IPS-18a (cell line): ENCODE data around the gene IL1R1.
"Not testable (repeated sequence)": the region's sequence is repeated elsewhere in the genome, so short reads cannot be mapped to it uniquely, and the experiment has no call there.

Experiments
- H3K27ac ChIP-seq: one replicate; pipeline ENCODE4 v1.5.1; 2013; ENCODE audit warnings: low read length
- H3K27me3 ChIP-seq: one replicate; pipeline ENCODE4 v1.6.1; 2013; ENCODE audit warnings: mild to moderate bottlenecking, low read length; ENCODE audit not compliant: control insufficient read depth, insufficient read depth
- H3K36me3 ChIP-seq: one replicate; pipeline ENCODE4 v1.6.1; 2013; ENCODE audit warnings: low read depth, low read length; ENCODE audit not compliant: control insufficient read depth
- H3K4me1 ChIP-seq: one replicate; pipeline ENCODE4 v1.6.1; 2013; ENCODE audit warnings: low read depth, low read length; ENCODE audit not compliant: control insufficient read depth
- H3K4me3 ChIP-seq: one replicate; pipeline ENCODE4 v1.5.1; 2013; ENCODE audit warnings: low read length
- H3K9ac ChIP-seq: one replicate; pipeline ENCODE4 v1.6.1; 2013; ENCODE audit warnings: mild to moderate bottlenecking, low read length, moderate library complexity
- H3K9me3 ChIP-seq: one replicate; pipeline ENCODE4 v1.6.1; 2013; ENCODE audit warnings: low read depth, low read length; ENCODE audit not compliant: control insufficient read depth

The IL1R1 gene

DNA sequence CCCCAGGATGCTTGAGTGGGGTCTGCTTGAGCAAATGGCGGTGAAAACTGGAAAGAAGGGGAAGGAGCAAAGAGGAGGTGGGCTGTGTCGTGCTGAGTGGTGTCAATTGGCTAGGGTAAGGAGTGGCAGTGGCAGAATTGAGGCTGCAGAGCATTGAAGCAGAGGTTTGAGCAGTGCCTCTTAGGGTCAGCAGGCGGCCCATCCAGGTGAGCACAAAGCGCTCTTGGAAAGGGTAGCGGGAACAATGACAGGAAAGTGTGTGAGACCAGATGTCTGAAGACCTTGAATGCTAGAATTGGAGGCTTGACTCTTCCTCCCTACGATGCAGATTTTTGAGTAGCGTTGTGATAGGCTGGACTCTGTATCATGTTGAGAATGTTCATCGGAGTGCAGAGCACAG is 39.3 kb upstream of the IL1R1 start:
- Histone ChIP-seq H3K4me3 (no peak overlapping the region), H3K9ac (no peak overlapping the region), H3K27me3 (no peaks in the 10 kb centered on the region), H3K36me3 (no peaks in the 10 kb centered on the region), H3K4me1 (no peaks in the 10 kb centered on the region), H3K9me3 (no peaks in the 10 kb centered on the region), H3K27ac (no peak overlapping the region)

- H3K9ac ChIP-seq, result no peak overlapping the region
- no peak overlapping the region for H3K27ac ChIP-seq
- no peak overlapping the region for H3K4me3 ChIP-seq
- no peaks in the 10 kb centered on the region for H3K27me3 ChIP-seq
- no peaks in the 10 kb centered on the region for H3K9me3 ChIP-seq
- H3K4me1 ChIP-seq, result no peaks in the 10 kb centered on the region
- H3K36me3 ChIP-seq, result no peaks in the 10 kb centered on the region
Observed at GRCh38 chr2:102103992-102104871, 38.3 kb upstream of the IL1R1 start.

DNA sequence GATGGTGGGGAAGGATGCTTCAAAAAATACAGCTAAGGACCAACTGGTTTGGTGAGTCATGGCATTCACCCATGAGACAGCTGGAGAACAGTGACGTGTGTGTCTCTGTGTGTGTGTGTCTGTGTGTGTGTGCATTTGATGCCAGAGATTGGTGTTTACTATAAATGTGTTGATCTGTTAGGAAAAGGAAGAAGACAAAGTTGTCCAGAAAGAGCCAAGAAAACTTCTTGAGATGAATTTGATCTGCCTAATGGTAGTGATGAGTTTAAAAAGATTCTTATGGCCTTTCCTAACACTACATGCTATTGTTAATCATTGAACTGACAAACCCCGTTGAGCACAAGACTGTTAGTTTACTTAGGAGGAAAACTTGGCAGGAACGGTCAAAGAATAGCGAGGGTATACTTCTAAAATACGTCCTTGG is 36.4 kb upstream of the IL1R1 start:
- no peak overlapping the region for H3K4me3 ChIP-seq
- no peaks in the 10 kb centered on the region for H3K9me3 ChIP-seq
- H3K36me3 ChIP-seq, result no peaks in the 10 kb centered on the region
- H3K27me3 ChIP-seq, result no peaks in the 10 kb centered on the region
- no peak overlapping the region for H3K9ac ChIP-seq
- H3K27ac ChIP-seq, result no peak overlapping the region
- no peaks in the 10 kb centered on the region for H3K4me1 ChIP-seq

DNA sequence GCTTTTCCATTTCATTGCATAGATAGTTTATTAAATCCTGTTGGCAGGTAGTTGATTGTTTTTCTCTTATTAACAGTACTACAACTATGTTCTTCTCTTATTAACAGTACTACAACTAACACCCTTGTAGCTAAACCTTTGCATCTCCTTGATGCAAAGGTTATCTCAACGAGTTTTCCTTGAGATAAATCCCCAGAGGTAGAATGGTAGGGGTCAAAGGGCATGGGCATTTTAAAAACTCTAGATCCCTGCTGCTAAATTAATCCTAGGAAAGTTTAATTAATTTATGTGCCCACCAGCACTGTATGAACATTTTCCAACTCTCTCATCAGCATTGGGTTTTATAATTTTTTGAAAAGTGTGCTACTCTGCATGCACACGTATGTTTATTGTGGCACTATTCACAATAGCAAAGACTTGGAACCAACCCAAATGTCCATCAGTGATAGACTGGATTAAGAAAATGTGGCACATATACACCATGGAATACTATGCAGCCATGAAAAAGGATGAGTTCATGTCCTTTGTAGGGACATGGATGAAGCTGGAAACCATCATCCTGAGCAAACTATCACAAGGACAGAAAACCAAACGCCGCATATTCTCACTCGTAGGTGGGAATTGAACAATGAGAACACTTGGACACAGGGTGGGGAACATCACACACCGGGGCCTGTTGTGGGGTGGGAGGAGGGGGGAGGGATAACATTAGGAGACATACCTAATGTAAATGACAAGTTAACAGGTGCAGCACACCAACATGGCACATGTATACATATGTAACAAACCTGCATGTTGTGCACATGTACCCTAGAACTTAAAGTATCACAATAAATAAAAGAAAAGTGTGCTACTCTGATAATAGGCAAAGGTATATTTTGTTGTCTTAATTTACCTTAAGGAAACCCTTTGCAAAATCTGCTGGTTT is 35.5 kb upstream of the IL1R1 start:
- H3K36me3 ChIP-seq, H3K4me3 ChIP-seq, H3K9ac ChIP-seq, H3K27ac ChIP-seq, H3K9me3 ChIP-seq, H3K4me1 ChIP-seq, H3K27me3 ChIP-seq: not testable (repeated sequence)

GRCh38 chr2:102107741-102108070 is 34.8 kb upstream of the IL1R1 start:
- Histone ChIP-seq H3K27me3 (no peaks in the 10 kb centered on the region), H3K9ac (no peak overlapping the region), H3K27ac (no peak overlapping the region), H3K4me3 (no peak overlapping the region), H3K4me1 (peaks cover 4% of the 10 kb centered on the region), H3K9me3 (no peaks in the 10 kb centered on the region), H3K36me3 (no peaks in the 10 kb centered on the region)

DNA sequence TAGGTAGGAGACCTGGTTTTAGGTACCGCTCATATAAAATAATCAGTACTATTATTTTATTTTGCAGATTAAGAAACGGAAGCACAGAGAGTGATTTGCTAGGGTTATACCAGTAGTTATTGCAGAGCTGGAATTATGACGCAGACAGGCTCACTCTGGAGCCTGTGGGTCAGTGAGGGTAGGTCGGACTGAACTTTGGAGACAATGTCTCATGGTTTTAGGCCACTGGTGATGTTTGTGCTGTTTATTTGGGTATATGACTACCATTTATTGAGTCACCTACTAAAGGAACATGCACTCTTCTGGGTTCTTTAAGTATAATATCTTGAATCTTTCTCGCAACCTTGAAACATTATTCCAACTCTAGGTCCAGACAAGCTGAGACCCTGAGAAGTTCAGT is 33.5 kb upstream of the IL1R1 start:
- H3K4me3 ChIP-seq, result no peak overlapping the region
- no peak overlapping the region for H3K9ac ChIP-seq
- H3K9me3 ChIP-seq, result no peaks in the 10 kb centered on the region
- H3K27ac ChIP-seq, result no peak overlapping the region
- H3K36me3 ChIP-seq, result no peaks in the 10 kb centered on the region
- peaks cover 4% of the 10 kb centered on the region for H3K4me1 ChIP-seq
- H3K27me3 ChIP-seq, result no peaks in the 10 kb centered on the region

GRCh38 chr2:102110171-102110570 is 32.4 kb upstream of the IL1R1 start:
- Histone ChIP-seq H3K9ac (no peak overlapping the region), H3K4me1 (peaks cover 4% of the 10 kb centered on the region), H3K36me3 (no peaks in the 10 kb centered on the region), H3K27me3 (no peaks in the 10 kb centered on the region), H3K4me3 (no peak overlapping the region), H3K9me3 (no peaks in the 10 kb centered on the region), H3K27ac (no peak overlapping the region)

- H3K4me3 ChIP-seq, result no peak overlapping the region
- H3K27me3 ChIP-seq, result no peaks in the 10 kb centered on the region
- H3K27ac ChIP-seq, result no peak overlapping the region
- no peak overlapping the region for H3K9ac ChIP-seq
- no peaks in the 10 kb centered on the region for H3K9me3 ChIP-seq
- H3K4me1 ChIP-seq, result peaks cover 4% of the 10 kb centered on the region
- H3K36me3 ChIP-seq, result no peaks in the 10 kb centered on the region
Observed at GRCh38 chr2:102110596-102111334, 31.8 kb upstream of the IL1R1 start.

DNA sequence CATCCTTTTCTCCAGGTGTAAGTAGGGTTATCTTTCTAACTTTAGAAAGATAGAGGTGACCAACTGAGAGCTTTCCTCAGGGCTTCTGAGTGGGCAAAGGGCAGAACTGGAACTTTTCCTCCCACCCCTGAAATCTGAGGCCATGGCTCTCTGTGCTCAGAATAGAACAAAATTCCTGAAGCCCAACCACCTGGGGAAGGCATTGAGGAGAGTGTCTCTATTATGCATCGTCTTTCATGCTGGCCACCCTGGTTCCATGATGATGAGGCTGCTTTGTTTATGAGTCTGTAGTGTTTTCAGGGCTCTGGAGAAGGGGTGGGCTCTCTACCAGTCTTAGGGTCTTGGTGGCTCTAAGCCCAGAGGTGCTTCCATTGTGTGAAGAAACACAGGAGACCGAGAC is 30.7 kb upstream of the IL1R1 start:
- H3K4me3 ChIP-seq, result no peak overlapping the region
- H3K9ac ChIP-seq, result no peak overlapping the region
- no peak overlapping the region for H3K27ac ChIP-seq
- no peaks in the 10 kb centered on the region for H3K36me3 ChIP-seq
- no peaks in the 10 kb centered on the region for H3K27me3 ChIP-seq
- H3K4me1 ChIP-seq, result peaks cover 4% of the 10 kb centered on the region
- H3K9me3 ChIP-seq, result no peaks in the 10 kb centered on the region

- H3K36me3 ChIP-seq, result no peaks in the 10 kb centered on the region
- no peaks in the 10 kb centered on the region for H3K27me3 ChIP-seq
- H3K4me3 ChIP-seq, result no peak overlapping the region
- H3K4me1 ChIP-seq, result peaks cover 4% of the 10 kb centered on the region
- H3K27ac ChIP-seq, result no peak overlapping the region
- H3K9ac ChIP-seq, result no peak overlapping the region
- H3K9me3 ChIP-seq, result no peaks in the 10 kb centered on the region
Observed at GRCh38 chr2:102112271-102112670, 30.3 kb upstream of the IL1R1 start.
